Chondrocyte (in vitro differentiated cells): ENCODE measurements around the gene TRIM5. TPM values are rescaled to one million over a fixed set of nuclear protein-coding genes. Genes with fewer than 3 reads are reported as not detected.

Source experiments
- DNase-seq: peaks from one replicate; pipeline ENCODE4 v3.0.0; 2021; ENCODE audit warnings: mixed read lengths, low spot score
- H3K27ac Mint-ChIP-seq: one replicate; pipeline ENCODE4 v1.8.0; 2021; ENCODE audit warnings: mild to moderate bottlenecking, moderate library complexity, mixed read lengths; ENCODE audit not compliant: unreplicated experiment
- H3K27me3 Mint-ChIP-seq: 2 replicates; pipeline ENCODE4 v1.8.0; 2021; ENCODE audit warnings: low read depth, mixed read lengths
- H3K36me3 Mint-ChIP-seq: 2 replicates; pipeline ENCODE4 v1.8.0; 2021; ENCODE audit warnings: low read depth, mixed read lengths
- H3K4me1 Mint-ChIP-seq: 2 replicates; pipeline ENCODE4 v1.8.0; 2021; ENCODE audit warnings: low read depth, mild to moderate bottlenecking, mixed read lengths
- H3K4me3 Mint-ChIP-seq: one replicate; pipeline ENCODE4 v1.8.0; 2021; ENCODE audit warnings: mild to moderate bottlenecking, moderate library complexity, mixed read lengths; ENCODE audit not compliant: unreplicated experiment
- H3K9me3 Mint-ChIP-seq: 2 replicates; pipeline ENCODE4 v1.8.0; 2021; ENCODE audit warnings: low read depth, mixed read lengths
- CTCF ChIP-seq: fragments of 200-600 bp; sonication (generic); IDR thresholded peaks from 2 replicates; pipeline ENCODE4 v1.5.0; 2021; ENCODE audit warnings: antibody characterized with exemption, mild to moderate bottlenecking, moderate library complexity
- total RNA-seq: library from RNA; stranded (reverse); gene quantifications from 3 replicates; pipeline ENCODE4 v1.2.1, GENCODE V29; 2021

Gene TRIM5
- total RNA-seq, 1 donor from 2014 or later = 36.2 TPM

- Mint-ChIP-seq H3K36me3 (peaks cover 7% of the 10 kb centered on the region), H3K27me3 (no peaks in the 10 kb centered on the region), H3K4me1 (no peaks in the 10 kb centered on the region), H3K4me3 (no peak overlapping the region), H3K9me3 (peaks cover 4% of the 10 kb centered on the region), H3K27ac (no peak overlapping the region)
- no peak for TF ChIP-seq CTCF
- DNase-seq = no peak
Measured at GRCh38 chr11:5643585-5643984, 41.3 kb downstream of the TRIM5 start.

GRCh38 chr11:5639953-5640352 is 44.9 kb downstream of the TRIM5 start:
- peaks cover 7% of the 10 kb centered on the region for H3K36me3 Mint-ChIP-seq

GRCh38 chr11:5631969-5632635 is 52.8 kb downstream of the TRIM5 start:
- H3K27ac Mint-ChIP-seq = no peak overlapping the region
- H3K9me3 Mint-ChIP-seq = no peaks in the 10 kb centered on the region
- TF ChIP-seq CTCF = no peak
- H3K4me3 Mint-ChIP-seq = no peak overlapping the region
- no peak for DNase-seq
- no peaks in the 10 kb centered on the region for H3K27me3 Mint-ChIP-seq
- H3K36me3 Mint-ChIP-seq = peaks cover 5% of the 10 kb centered on the region
- H3K4me1 Mint-ChIP-seq = no peaks in the 10 kb centered on the region

More at GRCh38 chr11:5639953-5640352, 44.9 kb downstream of the TRIM5 start:
- H3K27me3 Mint-ChIP-seq = no peaks in the 10 kb centered on the region
- no peak overlapping the region for H3K27ac Mint-ChIP-seq
- peaks cover 4% of the 10 kb centered on the region for H3K9me3 Mint-ChIP-seq
- H3K4me3 Mint-ChIP-seq = no peak overlapping the region
- no peaks in the 10 kb centered on the region for H3K4me1 Mint-ChIP-seq
- DNase-seq = no peak
- TF ChIP-seq CTCF = no peak

GRCh38 chr11:5631417-5631816 is 53.5 kb downstream of the TRIM5 start:
- DNase-seq = no peak
- no peak for TF ChIP-seq CTCF
- Mint-ChIP-seq H3K9me3 (no peaks in the 10 kb centered on the region), H3K27ac (no peak overlapping the region), H3K27me3 (no peaks in the 10 kb centered on the region), H3K36me3 (peaks cover 5% of the 10 kb centered on the region), H3K4me1 (no peaks in the 10 kb centered on the region), H3K4me3 (no peak overlapping the region)

- Mint-ChIP-seq H3K9me3 (no peaks in the 10 kb centered on the region), H3K27me3 (no peaks in the 10 kb centered on the region), H3K4me1 (peaks cover 29% of the 10 kb centered on the region), H3K27ac (no peak overlapping the region), H3K4me3 (no peak overlapping the region), H3K36me3 (peaks cover 2% of the 10 kb centered on the region)
- TF ChIP-seq CTCF = no peak
- no peak for DNase-seq
Measured at GRCh38 chr11:5626196-5626595, 58.7 kb downstream of the TRIM5 start.
